Astrocyte of the hippocampus (primary cell): Measurements from ENCODE around the gene CAB39.
A peak's percentile ranks its signal among the peaks of the same experiment; 100 is the strongest.

Experiments used
- DNase-seq: peaks from one replicate; pipeline ENCODE4 v3.0.0; 2011; ENCODE audit warnings: low read depth, low spot score

Gene CAB39

DNA sequence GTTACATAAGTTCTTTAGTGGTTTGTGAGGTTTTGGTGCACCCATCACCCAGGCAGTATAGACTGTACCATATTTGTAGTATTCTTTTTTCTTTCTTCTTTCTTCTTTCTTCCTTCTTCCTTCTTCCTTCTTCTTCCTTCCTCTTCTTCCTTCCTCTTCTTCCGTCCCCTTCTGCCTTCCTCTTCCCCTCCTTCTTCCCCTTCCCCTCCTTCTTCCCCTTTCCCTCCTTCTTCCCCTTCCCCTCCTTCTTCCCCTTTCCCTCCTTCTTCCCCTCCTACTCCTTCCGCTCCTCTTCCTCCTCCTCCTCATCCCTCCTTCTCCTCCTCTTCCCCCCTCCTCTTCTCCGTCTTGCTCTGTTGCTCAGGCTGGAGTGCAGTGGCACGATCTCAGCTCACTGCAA, 41.6 kb downstream of the CAB39 start:
- DNase-seq = no peak

DNA sequence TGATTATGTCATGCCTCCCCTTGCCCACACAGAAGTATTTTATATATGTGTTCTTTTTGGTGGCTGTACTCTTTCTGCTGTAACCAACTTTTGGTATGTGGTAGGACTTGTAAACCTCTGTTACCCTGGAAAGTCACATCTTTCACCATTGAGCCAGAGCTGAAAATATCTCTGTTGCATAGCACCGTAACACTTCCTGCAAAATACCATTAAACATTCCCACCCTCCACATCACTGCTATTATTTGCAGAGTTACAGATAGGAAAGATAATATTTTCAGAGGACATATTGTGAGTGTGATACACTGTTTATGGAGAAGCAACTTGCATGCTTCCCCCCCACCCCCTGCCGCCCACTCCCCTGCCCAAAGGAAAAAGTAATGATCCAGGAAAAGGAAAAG, 44.8 kb downstream of the CAB39 start:
- DNase-seq = peak; percentile 57

DNA sequence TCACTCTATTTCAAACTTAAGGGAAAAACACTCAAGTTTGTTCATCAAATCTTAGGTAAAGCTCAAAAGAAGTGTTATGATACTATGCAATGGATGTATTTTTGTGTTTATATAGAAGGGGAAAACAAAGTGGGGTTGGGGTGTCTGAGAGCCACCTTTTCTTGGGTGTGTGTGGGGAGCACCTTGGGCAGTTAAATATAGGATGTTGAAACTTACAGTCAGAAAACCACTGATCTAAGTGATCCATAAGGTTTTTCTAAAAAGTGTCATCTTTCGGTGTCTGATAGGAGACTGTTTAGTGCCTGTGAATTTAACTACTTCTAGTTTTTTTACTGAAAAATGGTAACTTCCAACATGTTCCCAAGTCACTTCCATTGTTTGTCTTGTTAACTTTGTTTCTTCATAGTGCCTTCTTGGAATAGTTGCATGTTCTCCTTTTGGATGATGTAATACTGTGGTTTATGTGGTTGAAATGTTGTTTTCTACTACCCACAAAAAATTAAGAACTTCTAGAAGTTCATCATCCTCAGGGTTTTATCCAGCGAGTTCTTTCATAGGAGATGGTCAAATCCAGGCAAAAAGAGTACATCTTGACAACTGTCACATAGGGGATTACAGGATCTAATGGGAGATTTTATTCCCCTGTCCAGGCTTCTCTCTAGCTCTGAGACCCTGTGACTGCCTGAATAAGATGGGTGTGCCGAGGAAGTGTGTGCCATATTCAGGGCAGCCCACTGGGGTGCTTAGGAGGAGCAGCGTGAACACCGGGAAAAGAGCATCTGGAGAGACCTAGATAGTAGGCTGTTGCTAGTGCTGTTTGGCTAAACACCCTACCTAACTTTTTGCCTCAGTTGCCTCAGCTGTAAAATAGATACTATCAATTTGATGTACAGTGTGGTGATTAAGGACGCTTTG, 46.2 kb downstream of the CAB39 start:
- peak; percentile 84 for DNase-seq

DNA sequence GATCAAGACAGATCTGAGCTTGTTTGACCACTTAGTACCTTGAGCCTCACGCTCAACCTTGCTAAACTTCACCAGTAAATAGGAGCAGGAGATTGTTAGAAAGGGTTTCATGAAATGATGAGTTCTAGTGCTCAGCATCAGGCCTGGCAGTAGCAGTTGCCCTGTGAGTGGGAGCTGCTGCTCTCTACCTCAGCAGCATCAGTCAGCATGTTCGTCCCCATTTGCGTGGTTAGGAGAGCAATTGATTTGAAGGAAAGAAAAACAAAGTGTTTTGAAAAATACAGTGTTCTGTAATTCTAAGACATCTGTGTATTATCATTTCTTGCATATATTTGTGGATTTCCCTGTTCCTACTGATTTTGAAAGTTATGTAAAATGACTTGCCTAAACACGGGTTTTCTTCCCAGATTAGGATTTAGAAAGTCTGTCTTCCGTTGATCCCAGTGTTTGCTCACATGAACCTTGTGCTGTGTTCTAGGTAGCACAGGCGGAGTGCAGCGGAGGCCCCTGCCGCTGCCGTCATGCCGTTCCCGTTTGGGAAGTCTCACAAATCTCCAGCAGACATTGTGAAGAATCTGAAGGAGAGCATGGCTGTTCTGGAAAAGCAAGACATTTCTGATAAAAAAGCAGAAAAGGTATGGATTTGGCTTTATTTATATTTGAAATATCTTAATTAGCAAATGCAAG, 47.0 kb downstream of the CAB39 start:
- DNase-seq = no peak

DNA sequence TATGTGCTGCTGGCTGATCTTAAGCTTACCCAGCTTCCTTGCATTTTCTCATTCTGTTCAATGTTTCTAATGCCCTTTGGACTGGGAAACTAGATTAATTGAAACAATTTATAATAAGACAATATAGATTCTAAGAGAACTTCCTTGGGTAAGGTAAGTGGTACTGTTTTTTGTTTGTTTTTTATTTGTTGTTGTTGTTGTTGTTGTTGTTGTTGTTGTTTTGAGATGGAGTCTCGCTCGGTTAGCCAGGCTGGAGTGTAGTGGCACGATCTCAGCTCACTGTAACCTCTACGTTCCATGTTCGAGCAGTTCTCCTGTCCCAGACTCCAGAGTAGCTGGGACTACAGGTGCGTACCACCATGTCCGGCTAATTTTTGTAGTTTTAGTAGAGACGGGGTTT, 49.1 kb downstream of the CAB39 start:
- no peak for DNase-seq

DNA sequence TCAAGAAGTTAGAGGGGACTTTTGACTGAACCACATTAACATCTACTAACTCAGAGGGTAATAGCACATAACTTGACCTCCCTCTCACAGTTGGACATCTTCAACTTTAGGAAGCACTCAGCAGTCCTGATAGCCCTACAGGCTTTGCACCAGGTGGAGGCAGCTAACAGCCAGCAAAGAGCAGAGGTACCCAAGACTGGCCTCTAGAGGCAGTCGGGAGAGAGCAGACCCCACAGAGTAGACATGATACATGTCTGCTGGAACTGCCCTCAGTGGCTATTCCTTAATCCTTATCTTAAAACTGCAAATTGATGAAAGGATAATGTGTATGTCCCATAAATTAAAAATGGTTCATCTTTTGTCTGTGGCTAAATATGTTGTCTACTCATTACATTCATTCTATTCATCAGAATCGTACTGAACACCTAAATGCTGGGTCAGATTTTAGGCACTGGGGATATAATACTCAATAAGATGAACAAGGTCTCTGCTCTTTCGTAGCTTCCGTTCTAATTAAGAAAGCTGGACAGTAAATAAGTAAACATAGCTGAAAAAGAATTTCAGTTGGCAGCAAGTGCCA, 49.8 kb downstream of the CAB39 start:
- no peak for DNase-seq

DNA sequence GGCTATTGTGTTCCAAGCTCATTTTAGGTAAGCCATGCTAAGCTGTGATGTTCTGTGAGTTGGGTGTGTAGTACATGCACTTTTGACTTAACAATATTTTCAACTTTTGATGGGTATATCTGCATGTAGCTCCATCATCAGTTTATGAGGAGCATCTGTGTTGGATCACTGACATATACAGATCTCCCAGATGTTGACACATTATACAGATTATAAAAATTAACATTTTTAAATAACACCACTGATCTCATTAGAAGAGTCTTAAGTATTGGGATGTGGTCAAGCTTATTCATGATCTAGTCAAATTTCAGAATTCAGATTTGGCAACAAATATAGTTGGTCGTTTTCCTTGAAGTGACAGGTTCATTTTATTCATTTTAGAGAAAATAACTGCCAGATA, 51.7 kb downstream of the CAB39 start:
- no peak for DNase-seq

DNA sequence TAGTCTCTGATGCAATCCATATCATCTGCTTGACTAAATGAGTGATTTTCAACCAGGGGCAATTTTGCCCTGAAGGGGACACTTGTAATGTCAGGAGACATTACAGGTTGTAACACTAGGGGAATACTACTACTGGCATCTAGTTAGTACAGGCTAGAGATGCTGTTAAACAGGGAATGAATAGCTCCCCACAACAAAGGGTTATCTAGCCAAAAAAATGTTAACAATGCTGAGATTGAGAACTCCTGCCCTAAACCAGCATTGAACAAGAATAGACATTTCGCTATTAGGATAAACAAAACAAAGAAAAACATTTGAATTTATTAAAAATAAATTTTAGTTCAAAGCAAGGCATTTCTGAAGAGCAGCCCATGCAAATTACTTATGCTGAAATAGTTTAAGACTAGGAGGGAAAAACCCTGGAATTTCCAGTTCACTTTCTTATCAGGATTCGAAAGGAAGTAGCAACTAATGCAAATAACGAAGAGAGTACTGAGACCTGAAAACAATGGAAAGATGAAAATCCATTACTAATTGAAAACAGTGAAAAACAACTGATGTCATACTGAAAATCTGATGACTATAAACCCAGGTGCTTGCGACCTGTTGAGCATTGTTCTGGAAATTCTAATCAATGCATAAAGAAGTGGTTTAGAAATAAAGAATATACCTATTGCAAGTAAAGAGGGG, 53.1 kb downstream of the CAB39 start:
- peak; percentile 67 for DNase-seq

DNA sequence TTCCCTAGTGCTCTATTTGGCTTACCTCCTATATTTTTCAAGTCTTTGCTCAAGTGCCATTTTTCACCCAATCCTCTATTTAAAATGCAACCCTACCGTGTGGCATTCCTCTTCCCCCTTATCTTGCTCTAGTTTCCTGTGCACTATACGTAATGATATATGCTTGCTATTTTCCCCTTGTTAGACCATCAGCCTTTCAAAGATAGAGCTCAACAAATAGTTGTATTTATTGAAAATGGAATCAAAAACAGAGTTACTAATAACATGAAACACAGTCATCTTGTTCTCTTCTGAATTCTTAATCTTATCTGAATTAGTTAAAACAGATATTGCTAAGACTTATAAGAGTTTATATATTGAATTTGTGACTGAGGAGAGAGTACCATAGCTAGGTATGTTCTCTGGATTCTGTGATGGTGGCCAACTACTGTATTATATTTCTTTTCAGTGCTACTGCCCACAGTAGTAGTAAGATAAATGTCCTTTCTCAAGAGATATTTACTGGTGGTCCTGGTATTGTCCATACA, 55.3 kb downstream of the CAB39 start:
- DNase-seq = no peak

DNA sequence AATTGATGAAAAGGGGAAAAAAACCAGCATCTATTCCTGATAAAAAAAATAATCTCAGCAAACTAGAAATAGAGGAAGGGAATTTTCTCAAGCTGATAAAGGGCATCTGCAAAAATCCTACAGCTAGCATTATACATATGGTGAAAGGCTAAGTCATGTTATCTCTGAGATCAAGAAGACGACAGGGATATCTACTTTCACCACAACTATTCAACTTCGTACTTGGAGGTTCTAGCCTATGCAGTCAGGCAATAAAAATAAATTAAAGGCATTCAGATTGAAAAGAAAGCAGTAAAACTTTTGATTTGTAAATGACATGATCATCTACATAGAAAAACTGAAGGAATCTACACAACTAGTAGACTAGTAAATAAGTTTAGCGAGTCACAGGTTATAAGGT, 58.2 kb downstream of the CAB39 start:
- DNase-seq = no peak

DNA sequence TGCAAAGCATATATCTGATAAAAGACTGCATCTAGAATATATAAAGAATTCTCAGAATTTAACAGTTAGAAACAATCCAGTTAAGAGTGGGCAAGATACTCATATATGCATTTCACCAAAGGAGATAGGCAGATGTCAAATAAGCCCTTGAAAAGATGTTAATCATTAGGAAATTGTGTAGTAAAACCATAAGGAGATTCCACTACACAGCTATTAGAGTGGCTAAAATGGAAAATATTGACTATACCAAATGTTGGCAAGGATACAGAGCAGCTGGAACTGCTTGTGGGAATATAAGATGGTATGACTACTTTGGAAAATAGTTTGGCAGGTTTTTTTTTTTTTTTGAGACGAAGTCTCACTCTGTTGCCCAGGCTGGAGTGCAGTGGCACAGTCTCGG, 59.5 kb downstream of the CAB39 start:
- DNase-seq = no peak

DNA sequence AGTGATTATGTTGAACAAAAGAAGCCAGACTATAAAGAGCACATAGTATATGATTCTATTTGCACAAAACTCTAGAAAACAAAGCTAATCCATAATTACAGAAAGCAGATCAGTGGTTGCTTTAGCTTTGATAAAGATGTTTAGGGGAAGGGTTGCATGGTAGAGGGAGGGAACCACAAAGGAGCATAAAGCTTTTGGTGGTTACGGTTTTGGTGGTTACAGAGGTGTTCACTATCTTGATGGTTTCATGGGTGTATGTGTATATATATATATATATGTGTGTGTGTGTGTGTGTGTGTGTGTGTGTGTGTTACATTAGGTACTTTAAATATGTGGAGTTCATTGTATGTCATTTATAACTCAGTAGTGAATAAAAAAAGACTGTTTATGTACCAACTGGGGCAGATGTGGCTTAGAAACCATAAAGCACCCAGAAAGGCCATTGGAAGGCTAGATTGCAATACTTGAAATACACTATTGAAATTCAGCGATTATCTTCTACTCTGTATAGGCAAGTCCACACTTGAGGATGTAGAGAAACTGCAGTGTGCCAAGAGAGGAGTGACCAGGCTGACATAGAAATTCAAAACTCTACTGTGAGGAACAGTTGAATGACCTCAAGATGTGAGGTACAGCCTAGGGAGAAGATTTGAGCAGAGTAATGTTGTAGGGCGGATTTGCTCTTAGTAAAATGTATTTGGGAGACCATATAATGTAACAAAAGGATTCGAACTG, 60.6 kb downstream of the CAB39 start:
- no peak for DNase-seq

DNA sequence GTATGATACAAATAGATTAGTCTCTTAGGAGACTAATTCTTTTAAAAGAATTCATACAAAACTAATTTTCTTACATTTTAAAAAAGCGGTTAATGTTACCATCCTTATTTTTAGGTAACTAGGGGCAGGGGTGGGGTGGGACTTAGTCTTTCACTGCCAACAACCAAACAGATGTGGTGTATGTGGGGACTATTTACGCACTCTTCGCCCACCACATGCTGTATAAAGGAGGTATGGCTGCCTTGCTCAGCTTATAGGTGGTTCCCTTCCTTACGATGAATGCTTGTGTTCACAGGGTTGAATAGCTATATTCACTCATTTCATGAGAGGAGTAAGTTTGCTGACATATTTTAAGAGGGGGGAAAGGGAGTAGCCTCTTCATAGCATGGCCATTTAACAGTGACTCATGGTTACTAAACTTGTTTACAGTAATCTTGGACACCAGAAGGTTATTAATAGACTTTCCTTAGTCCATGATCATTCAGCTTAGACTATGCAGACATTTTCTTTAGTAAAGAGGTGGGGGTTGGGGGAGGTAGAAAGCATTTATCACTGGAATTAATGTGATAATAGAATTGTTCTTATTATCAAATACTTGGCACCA, 61.8 kb downstream of the CAB39 start:
- DNase-seq = peak; percentile 51

DNA sequence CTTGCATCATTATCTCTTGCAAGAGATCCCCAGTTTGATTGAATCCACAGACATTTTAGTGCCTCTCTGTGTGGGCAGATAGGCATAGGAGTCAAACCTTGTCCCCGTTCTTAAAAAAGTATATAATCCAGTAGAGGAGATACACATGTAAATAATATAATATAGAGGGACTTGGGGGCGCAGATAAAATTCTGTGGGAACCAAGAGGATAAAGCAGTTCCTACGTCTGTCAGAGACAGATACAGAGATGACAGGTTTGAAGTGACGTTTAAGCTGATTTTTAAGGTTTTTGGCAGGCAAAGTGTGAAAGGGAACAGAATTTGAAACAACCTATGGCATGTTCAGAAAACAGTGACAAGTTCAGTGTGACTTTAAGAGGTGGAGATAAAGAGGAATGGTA, 63.1 kb downstream of the CAB39 start:
- no peak for DNase-seq

DNA sequence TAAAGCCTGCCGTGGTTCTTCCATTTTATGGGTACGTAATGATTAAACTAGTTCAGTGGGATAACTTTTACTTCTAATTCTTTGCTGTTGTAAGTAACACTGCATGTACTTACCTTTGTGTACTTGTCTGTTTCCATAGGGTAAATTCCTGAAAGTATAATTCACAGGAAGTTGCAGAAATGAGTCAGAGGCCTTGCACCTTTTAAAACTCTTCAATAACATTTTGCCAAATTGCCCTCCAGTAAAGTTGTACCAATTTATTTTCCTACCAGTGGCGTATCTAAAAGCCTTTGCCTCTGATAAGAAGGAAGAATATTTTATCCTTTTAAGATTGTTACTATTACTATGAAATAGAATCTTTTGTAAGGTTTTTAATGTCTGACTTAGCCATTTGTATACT, 65.1 kb downstream of the CAB39 start:
- DNase-seq = peak; percentile 31

DNA sequence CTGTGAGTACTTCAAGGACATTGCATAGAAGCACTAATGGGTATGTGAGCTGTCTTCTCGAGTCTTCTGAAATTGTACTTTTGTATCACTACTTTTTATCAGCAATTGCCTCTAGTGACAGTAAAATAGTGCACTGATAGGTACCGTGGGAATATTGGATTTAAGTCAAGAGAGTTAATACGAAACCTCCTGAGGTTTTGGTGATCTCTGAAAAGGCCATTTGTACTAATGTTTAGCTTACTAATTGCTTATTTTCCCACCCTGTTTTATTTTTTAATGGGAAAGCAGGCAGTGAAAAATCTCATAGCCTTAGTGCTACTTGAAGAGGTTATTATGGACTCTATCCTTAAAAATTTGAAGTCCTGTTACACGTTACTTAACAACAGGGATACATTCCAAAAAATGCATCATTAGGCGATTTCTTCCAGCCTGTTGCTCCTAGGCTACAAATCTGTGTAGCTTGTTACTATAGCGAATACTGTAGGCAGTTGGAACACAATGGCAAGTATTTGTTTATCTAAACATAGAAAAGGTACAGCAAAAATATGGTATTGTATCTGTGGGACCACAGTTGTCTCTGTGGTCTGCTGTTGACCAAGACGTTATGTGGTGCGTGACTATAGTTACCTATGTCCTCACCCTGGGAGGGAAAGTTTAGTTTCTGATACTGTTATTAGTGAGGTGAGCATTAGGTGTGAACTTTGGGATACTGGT, 65.9 kb downstream of the CAB39 start:
- DNase-seq = peak; percentile 84

DNA sequence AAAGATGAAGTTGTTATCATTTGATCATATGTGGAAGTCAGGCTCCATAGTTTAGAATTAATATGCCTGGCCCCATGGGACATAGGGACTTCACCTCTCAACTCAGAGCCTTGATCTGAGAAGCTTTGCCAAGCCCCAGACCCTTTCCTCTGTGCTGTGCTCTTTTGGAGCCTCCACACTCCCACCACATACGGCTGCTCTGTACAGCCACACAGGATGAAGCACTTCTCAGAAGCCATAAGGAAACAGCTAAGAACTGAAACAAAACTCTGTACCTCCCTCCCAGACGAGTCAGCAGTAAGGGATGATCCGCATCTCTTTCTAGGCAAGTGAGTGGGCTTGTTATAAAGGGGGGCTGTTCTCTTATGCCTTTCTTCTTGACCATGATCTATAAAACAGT, 66.5 kb downstream of the CAB39 start:
- peak; percentile 17 for DNase-seq

DNA sequence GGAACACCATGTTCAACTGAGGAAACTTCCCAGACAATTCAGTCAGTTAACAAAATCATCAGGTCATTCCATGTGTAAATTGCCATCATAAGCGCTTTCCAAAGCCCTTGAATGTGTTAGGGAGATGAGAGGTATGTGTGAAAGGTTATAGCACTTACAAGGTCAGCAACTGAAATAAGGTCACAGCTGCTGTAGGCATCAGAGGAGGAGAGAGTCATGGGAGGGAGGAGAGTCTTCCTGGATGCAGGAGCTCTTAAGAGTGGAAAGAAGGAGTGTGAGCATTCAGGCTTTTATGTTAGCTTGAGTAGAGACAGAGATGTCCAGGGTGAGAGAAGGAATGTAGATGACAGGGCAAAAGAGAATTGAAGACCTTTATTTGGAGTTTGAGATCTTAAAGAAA, 67.0 kb downstream of the CAB39 start:
- no peak for DNase-seq

DNA sequence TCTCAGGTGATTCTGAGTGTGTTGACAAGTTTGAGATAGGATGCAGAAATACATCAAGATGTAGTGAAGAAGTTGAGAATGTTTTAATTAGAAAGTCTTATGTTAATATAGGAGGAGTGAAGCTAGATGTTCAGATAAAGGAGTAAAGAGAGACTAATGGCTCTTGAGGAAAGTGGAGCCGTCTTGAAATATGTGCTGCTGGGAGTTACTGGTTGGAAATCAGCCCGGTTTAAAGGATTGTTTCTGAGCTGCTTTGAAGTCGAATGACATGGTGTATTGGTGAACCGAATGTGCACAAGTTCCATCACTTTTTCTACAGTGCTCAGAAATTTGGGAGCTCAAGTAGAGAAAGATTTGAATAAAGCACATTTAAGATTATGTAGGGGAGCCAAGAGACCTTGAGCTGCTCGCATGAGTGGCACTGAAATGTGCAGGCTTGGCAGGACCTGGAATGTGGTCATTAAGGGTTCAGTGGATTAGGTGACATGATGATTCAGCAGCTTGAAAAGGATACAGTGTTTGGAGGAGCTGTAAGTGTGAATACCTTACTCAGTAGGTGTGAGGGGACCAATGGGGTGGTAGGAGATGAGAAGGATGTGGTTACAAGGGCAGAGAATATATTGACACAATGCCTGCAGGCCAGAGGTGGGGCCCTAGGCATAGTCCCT, 68.6 kb downstream of the CAB39 start:
- peak; percentile 87 for DNase-seq

DNA sequence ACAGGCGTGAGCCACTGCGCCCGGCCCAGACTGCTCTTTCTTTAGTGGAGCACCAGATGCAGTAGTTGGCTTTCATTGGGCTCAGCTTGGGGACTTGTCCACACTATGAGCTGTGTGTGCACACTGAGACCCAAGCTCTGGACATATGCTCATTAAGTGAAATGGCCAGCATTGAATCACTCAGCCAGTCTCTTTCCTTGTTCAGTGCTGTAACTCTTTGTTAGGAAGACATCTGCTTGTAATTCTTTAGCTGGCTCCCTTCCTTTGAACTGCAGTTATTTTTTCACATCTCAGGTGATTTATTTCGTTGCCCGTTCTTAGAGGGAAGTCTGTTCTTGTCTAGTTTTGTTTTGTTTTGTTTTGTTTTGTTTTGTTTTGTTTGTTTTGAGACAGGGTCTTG, 70.5 kb downstream of the CAB39 start:
- no peak for DNase-seq
